PC-3 (cell line): ENCODE measurements around the gene COL6A2. TPM values are rescaled to one million over a fixed set of nuclear protein-coding genes. Genes with fewer than 3 reads are reported as not detected.

Source experiments
- ATAC-seq: fragments of 200-7000 bp; cut with Tn5 transposase; 2 replicates; pipeline ENCODE4 v1.9.1; 2020; ENCODE audit warnings: mild to moderate bottlenecking, moderate library complexity
- BruUV-seq: library from RNA; stranded (reverse); fragments of 400-500 nt; replicated peaks from 2 replicates; lab custom pipeline; 2021; lab: Mats Ljungman, UMichigan
- CTCF ChIA-PET: fragments of 300-600 bp; sonication (Branson Sonifier 250); formaldehyde crosslinking; loops from one replicate; lab custom pipeline; 2022; ENCODE audit warnings: antibody characterized with exemption; lab: Charles Lee
- POLR2A ChIA-PET: fragments of 300-600 bp; sonication (Branson Sonifier 250); formaldehyde crosslinking; loops from one replicate; lab custom pipeline; 2022; ENCODE audit warnings: antibody characterized with exemption; ENCODE audit not compliant: unreplicated experiment; lab: Charles Lee
- DNase-seq: peaks from one replicate; pipeline ENCODE4 v3.0.0-alpha.2; 2015
- H2AFZ ChIP-seq: fragments of 300-600 bp; sonication (generic); 2 replicates; pipeline ENCODE4 v1.6.0; 2016; ENCODE audit warnings: antibody characterized with exemption, low read length
- H3F3A ChIP-seq: fragments of 300-600 bp; sonication (generic); one replicate; pipeline ENCODE4 v1.6.0; 2017; ENCODE audit warnings: antibody characterized with exemption, low read length, control low read depth, mild to moderate bottlenecking; ENCODE audit not compliant: unreplicated experiment
- H3K27ac ChIP-seq: fragments of 300-600 bp; sonication (generic); 2 replicates; pipeline ENCODE4 v1.5.1; 2016; ENCODE audit warnings: mild to moderate bottlenecking, low read length
- H3K27me3 ChIP-seq: fragments of 300-600 bp; sonication (generic); 2 replicates; pipeline ENCODE4 v1.6.1; 2016; ENCODE audit warnings: low read length, mixed read lengths
- H3K36me3 ChIP-seq: fragments of 300-600 bp; sonication (generic); 2 replicates; pipeline ENCODE4 v1.6.1; 2016; ENCODE audit warnings: low read depth, mixed run types, low read length, mixed read lengths
- H3K4me1 ChIP-seq: fragments of 300-600 bp; sonication (generic); 2 replicates; pipeline ENCODE4 v1.5.1; 2016; ENCODE audit warnings: low read length; ENCODE audit not compliant: insufficient read depth
- H3K4me2 ChIP-seq: fragments of 300-600 bp; sonication (generic); 2 replicates; pipeline ENCODE4 v1.6.0; 2016; ENCODE audit warnings: low read length
- H3K4me3 ChIP-seq: fragments of 300-600 bp; sonication (generic); 2 replicates; pipeline ENCODE4 v1.5.1; 2016; ENCODE audit warnings: mild to moderate bottlenecking, low read length, mixed read lengths
- H3K79me2 ChIP-seq: fragments of 300-600 bp; sonication (generic); 2 replicates; pipeline ENCODE4 v1.6.1; 2017; ENCODE audit warnings: low read length, mixed read lengths
- H3K9ac ChIP-seq: fragments of 300-600 bp; sonication (generic); 2 replicates; pipeline ENCODE4 v1.6.0; 2016; ENCODE audit warnings: mild to moderate bottlenecking, low read length
- H3K9me2 ChIP-seq: fragments of 300-600 bp; sonication (generic); replicated peaks from 2 replicates; pipeline ENCODE4 v1.6.1; 2016; ENCODE audit warnings: mixed run types, low read length, mixed read lengths
- H3K9me3 ChIP-seq: fragments of 300-600 bp; sonication (generic); 2 replicates; pipeline ENCODE4 v1.6.1; 2016; ENCODE audit warnings: low read length, mixed read lengths
- H4K20me1 ChIP-seq: fragments of 300-600 bp; sonication (generic); 2 replicates; pipeline ENCODE4 v1.6.1; 2016; ENCODE audit warnings: low read length, mixed read lengths
- CTCF ChIP-seq: fragments of 300-600 bp; sonication (generic); conservative IDR thresholded peaks from 2 replicates; pipeline ENCODE4 v1.5.1; 2017; ENCODE audit warnings: antibody characterized with exemption, low read depth, mild to moderate bottlenecking, low read length
- EZH2 ChIP-seq: fragments of 300-600 bp; sonication (generic); IDR thresholded peaks from one replicate; pipeline ENCODE4 v1.6.1; 2017; ENCODE audit warnings: antibody characterized with exemption, mild to moderate bottlenecking, low read length; ENCODE audit not compliant: unreplicated experiment
- EZH2phosphoT487 ChIP-seq: fragments of 300-600 bp; sonication (generic); IDR thresholded peaks from 2 replicates; pipeline ENCODE4 v1.6.1; 2018; ENCODE audit warnings: mild to moderate bottlenecking, antibody characterized with exemption, low read length, borderline replicate concordance
- intact Hi-C: fragments of 100-400 bp; cut with micrococcal nuclease; formaldehyde crosslinking; loops from 2 replicates; pipeline ENCODE4 v1.9.0; 2023
- total RNA-seq: library from RNA; depleted of rRNA; stranded (reverse); fragments of >200 nt; gene quantifications from 2 replicates; pipeline ENCODE4 v1.2.3, GENCODE V29; 2014

COL6A2 gene
- total RNA-seq, 1 experiment from 2014 or later: 521 TPM

GRCh38 chr21:46094401-46095082 lies 3.4 kb upstream of the COL6A2 start:
- ChIA-PET CTCF (interaction anchor here (0.7 kb wide), 1 partner anchor 124 kb away, joined by 3 read pairs; no protein-coding TSS in a partner anchor), POLR2A (no interaction called here)
- Histone ChIP-seq H3K27me3 (no peaks in the 10 kb centered on the region), H3K4me2 (no peak overlapping the region), H3K4me1 (peaks cover 8% of the 10 kb centered on the region; the same call in 1 of the 2 replicates), H2AFZ (no peak overlapping the region), H3K4me3 (no peak overlapping the region), H3K36me3 (no peaks in the 10 kb centered on the region), H3K27ac (no peak overlapping the region), H3K9me3 (no peaks in the 10 kb centered on the region), H3F3A (no peaks in the 10 kb centered on the region), H3K9me2 (no peaks in the 10 kb centered on the region), H4K20me1 (no peaks in the 10 kb centered on the region), H3K79me2 (peaks cover 10% of the 10 kb centered on the region), H3K9ac (no peak overlapping the region)
- no TSS peak for BruUV-seq
- intact Hi-C loops: loop anchor here (5.0 kb wide), 1 partner anchor 32 kb away; no protein-coding TSS in a partner anchor
- DNase-seq: no peak
- no peak for ATAC-seq
- TF ChIP-seq EZH2phosphoT487: no peak
- TF ChIP-seq CTCF: no peak
- TF ChIP-seq EZH2: no peak

- no peak overlapping the region for H3K4me2 ChIP-seq
- intact Hi-C loops: loop anchor here (5.0 kb wide), 1 partner anchor 33 kb away; no protein-coding TSS in a partner anchor
- DNase-seq: no peak
- no peak overlapping the region for H3K27ac ChIP-seq
- no peak overlapping the region for H2AFZ ChIP-seq
- TF ChIP-seq CTCF (no peak), EZH2phosphoT487 (no peak), EZH2 (no peak)
- ChIA-PET CTCF (no interaction called here), POLR2A (no interaction called here)
- no peaks in the 10 kb centered on the region for H3K9me2 ChIP-seq
- no peaks in the 10 kb centered on the region for H3K36me3 ChIP-seq
- H3K9me3 ChIP-seq: no peaks in the 10 kb centered on the region
- H3F3A ChIP-seq: no peaks in the 10 kb centered on the region
- H3K27me3 ChIP-seq: no peaks in the 10 kb centered on the region
- ATAC-seq: no peak
- peaks cover 4% of the 10 kb centered on the region; the same call in 1 of the 2 replicates for H4K20me1 ChIP-seq
- no TSS peak for BruUV-seq
- no peak overlapping the region for H3K9ac ChIP-seq
- H3K4me1 ChIP-seq: peaks cover 12% of the 10 kb centered on the region
- peaks cover 17% of the 10 kb centered on the region for H3K79me2 ChIP-seq
- no peak overlapping the region for H3K4me3 ChIP-seq
Observed at GRCh38 chr21:46095083-46095719, 2.7 kb upstream of the COL6A2 start.
